ENCODE data around the gene ZNF354C. TPM values are rescaled to one million over a fixed set of nuclear protein-coding genes. Genes with fewer than 3 reads are reported as not detected.

The ZNF354C gene
- total RNA-seq, 3 donors from 2014 or later = 7.4 to 11.6 (median 8.2) TPM

GRCh38 chr5:179124853-179125788, 64.9 kb downstream of the ZNF354C start:
- no peaks in the 10 kb centered on the region for H3K36me3 ChIP-seq
- no peak overlapping the region for H3K27ac ChIP-seq
- H3K4me1 ChIP-seq = no peaks in the 10 kb centered on the region
- no peak overlapping the region for H3K4me3 ChIP-seq
- no peaks in the 10 kb centered on the region for H3K27me3 ChIP-seq
- intact Hi-C loops (cut with DNase I; ENCODE audit: low total_unique reads) = no loop called here
- TF ChIP-seq POLR2AphosphoS5 (IDR thresholded peaks at IDR 0.05) (no peak), POLR2A (IDR thresholded peaks at IDR 0.05) (no peak)
- TF ChIP-seq, protein P1, sequence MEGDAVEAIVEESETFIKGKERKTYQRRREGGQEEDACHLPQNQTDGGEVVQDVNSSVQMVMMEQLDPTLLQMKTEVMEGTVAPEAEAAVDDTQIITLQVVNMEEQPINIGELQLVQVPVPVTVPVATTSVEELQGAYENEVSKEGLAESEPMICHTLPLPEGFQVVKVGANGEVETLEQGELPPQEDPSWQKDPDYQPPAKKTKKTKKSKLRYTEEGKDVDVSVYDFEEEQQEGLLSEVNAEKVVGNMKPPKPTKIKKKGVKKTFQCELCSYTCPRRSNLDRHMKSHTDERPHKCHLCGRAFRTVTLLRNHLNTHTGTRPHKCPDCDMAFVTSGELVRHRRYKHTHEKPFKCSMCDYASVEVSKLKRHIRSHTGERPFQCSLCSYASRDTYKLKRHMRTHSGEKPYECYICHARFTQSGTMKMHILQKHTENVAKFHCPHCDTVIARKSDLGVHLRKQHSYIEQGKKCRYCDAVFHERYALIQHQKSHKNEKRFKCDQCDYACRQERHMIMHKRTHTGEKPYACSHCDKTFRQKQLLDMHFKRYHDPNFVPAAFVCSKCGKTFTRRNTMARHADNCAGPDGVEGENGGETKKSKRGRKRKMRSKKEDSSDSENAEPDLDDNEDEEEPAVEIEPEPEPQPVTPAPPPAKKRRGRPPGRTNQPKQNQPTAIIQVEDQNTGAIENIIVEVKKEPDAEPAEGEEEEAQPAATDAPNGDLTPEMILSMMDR (IDR thresholded peaks at IDR 0.05) = no peak
- DNase-seq (ENCODE audit: low spot score in 2 of 2) = peak in 1 of 2 donors; percentile 46
- H3K9me3 ChIP-seq = peaks cover 15 to 22% of the 10 kb centered on the region in 2 donors

- no peak for TF ChIP-seq POLR2A (IDR thresholded peaks at IDR 0.05)
- TF ChIP-seq, protein P1 (IDR thresholded peaks at IDR 0.05) = no peak
- TF ChIP-seq POLR2AphosphoS5 (IDR thresholded peaks at IDR 0.05) = no peak
- Histone ChIP-seq H3K9me3 (peaks cover 13 to 15% of the 10 kb centered on the region in 2 donors), H3K27ac (no peak overlapping the region), H3K4me3 (no peak overlapping the region), H3K36me3 (no peaks in the 10 kb centered on the region), H3K4me1 (no peaks in the 10 kb centered on the region), H3K27me3 (no peaks in the 10 kb centered on the region)
- intact Hi-C loops (cut with DNase I; ENCODE audit: low total_unique reads) = no loop called here
- peak in 1 of 2 donors; percentile 42 for DNase-seq (ENCODE audit: low spot score in 2 of 2)
These were observed 65.8 kb downstream of the ZNF354C start for GRCh38 chr5:179125789-179126505.

DNA sequence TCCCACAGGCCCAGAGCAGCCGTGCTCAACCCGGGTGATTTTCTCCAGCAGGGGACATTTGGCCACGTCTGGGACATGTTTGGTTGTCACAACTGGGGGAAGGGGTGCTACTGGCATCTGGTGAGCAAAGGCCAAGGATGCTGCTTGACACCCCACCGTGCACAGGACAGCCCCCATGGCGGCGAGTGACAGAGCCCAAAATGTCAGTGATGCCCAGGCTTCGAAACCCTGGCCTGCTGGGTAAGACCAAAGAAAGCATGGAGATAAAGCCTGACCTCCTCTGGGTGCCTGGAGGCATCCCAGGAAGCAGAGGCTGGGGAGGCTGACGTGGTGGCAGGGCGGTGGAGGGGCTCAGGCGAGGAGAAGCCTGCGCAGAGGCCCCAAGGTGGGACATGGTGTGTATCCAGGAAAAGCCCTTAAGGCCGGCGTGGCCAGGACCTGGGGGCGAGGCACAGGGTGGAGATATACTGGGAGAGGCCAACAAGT, 66.4 kb downstream of the ZNF354C start:
- TF ChIP-seq, protein P1 (IDR thresholded peaks at IDR 0.05) = no peak
- TF ChIP-seq POLR2A (IDR thresholded peaks at IDR 0.05) (no peak), POLR2AphosphoS5 (IDR thresholded peaks at IDR 0.05) (no peak)
- Histone ChIP-seq H3K27me3 (no peaks in the 10 kb centered on the region), H3K27ac (no peak overlapping the region), H3K36me3 (no peaks in the 10 kb centered on the region), H3K4me3 (no peak overlapping the region), H3K9me3 (peaks cover 7 to 11% of the 10 kb centered on the region in 2 donors), H3K4me1 (no peaks in the 10 kb centered on the region)
- DNase-seq (ENCODE audit: low spot score in 2 of 2) = peak in 1 of 2 donors; percentile 45
- intact Hi-C loops (cut with DNase I; ENCODE audit: low total_unique reads) = no loop called here

- Histone ChIP-seq H3K4me1 (no peaks in the 10 kb centered on the region), H3K36me3 (no peaks in the 10 kb centered on the region), H3K4me3 (no peak overlapping the region), H3K27ac (no peak overlapping the region), H3K9me3 (peaks cover 0 to 2% of the 10 kb centered on the region in 2 donors), H3K27me3 (no peaks in the 10 kb centered on the region)
- DNase-seq (ENCODE audit: low spot score in 2 of 2) = peak in 1 of 2 donors; percentile 45
- intact Hi-C loops (cut with DNase I; ENCODE audit: low total_unique reads) = no loop called here
- TF ChIP-seq, protein P1 (IDR thresholded peaks at IDR 0.05) = no peak
- no peak for TF ChIP-seq POLR2AphosphoS5 (IDR thresholded peaks at IDR 0.05)
- TF ChIP-seq POLR2A (IDR thresholded peaks at IDR 0.05) = no peak
These were observed 67.2 kb downstream of the ZNF354C start for GRCh38 chr5:179127136-179128040.

Measured in breast epithelium (tissue), 4 donors.